SK-N-SH treated with all-trans-retinoic acid at 6 μM for 48 hours (cell line): ENCODE results near the gene VPS13C.

Experiments
- CREB5 ChIP-seq: fragments of 250-450 bp; sonication (Bioruptor Pico); IDR thresholded peaks from 2 replicates; pipeline ENCODE4 v1.5.1; 2020; ENCODE audit warnings: low read depth, mild to moderate bottlenecking, moderate library complexity
- OSR1 ChIP-seq: fragments of 250-450 bp; sonication (Bioruptor Pico); IDR thresholded peaks from 2 replicates; pipeline ENCODE4 v1.8.0; 2022; ENCODE audit warnings: moderate library complexity, mild to moderate bottlenecking, inconsistent platforms
- PATZ1 ChIP-seq: fragments of 250-450 bp; sonication (Bioruptor Pico); IDR thresholded peaks from 2 replicates; pipeline ENCODE4 v1.8.0; 2020; ENCODE audit warnings: mild to moderate bottlenecking, moderate library complexity, borderline replicate concordance
- PPARA ChIP-seq: fragments of 250-450 bp; sonication (Bioruptor Pico); IDR thresholded peaks from 2 replicates; pipeline ENCODE4 v1.5.0; 2020; ENCODE audit warnings: mild to moderate bottlenecking, borderline replicate concordance
- TOX ChIP-seq: fragments of 250-450 bp; sonication (Bioruptor Pico); IDR thresholded peaks from 2 replicates; pipeline ENCODE4 v1.8.0; 2021; ENCODE audit warnings: mild to moderate bottlenecking, moderate library complexity, borderline replicate concordance

- no peak for TF ChIP-seq OSR1 (CRISPR knock-in tag)
- no peak for TF ChIP-seq CREB5 (CRISPR knock-in tag)
- TF ChIP-seq PPARA = no peak
- TF ChIP-seq PATZ1 (CRISPR knock-in tag) = no peak
- TF ChIP-seq TOX (CRISPR knock-in tag) = no peak
Observed at GRCh38 chr15:62093809-62094208, 33.6 kb upstream of the VPS13C start.
